ENCODE data around the gene QKI.

DNA sequence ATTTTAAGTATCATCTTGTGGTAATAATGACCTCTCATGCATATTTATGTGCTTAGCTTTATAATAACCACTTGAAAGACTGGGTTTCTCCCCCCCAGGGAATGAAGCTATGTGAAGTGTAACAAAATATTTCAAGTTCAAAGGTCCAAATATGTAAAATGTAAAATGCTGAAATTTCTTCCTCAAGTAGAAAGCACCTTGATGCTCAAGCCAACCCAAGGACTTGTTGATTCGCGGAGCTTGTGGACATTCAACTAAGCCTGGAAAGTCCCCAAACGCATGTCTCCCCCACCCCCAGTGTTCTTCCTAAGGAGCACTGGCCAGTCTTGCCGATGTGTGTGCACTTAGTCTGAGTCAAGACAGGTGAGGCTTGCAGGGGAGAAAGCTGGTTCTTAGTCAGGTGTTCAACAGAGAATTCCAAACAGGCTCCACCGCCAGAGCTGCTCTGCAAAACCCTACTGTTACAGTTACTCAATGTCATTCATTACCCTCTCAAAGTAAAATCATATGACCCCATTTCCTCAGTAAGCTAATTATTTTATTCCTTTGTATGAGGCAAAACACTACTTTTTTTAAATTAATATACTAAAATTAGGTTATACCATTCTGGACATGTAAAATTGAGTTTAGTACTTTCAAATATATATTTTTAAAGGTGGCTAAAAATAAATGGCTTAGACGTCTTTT is 46.9 kb upstream of the QKI start:
- TF ChIP-seq, protein P1, sequence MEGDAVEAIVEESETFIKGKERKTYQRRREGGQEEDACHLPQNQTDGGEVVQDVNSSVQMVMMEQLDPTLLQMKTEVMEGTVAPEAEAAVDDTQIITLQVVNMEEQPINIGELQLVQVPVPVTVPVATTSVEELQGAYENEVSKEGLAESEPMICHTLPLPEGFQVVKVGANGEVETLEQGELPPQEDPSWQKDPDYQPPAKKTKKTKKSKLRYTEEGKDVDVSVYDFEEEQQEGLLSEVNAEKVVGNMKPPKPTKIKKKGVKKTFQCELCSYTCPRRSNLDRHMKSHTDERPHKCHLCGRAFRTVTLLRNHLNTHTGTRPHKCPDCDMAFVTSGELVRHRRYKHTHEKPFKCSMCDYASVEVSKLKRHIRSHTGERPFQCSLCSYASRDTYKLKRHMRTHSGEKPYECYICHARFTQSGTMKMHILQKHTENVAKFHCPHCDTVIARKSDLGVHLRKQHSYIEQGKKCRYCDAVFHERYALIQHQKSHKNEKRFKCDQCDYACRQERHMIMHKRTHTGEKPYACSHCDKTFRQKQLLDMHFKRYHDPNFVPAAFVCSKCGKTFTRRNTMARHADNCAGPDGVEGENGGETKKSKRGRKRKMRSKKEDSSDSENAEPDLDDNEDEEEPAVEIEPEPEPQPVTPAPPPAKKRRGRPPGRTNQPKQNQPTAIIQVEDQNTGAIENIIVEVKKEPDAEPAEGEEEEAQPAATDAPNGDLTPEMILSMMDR (IDR thresholded peaks at IDR 0.05; ENCODE audit: insufficient read depth, low read length), result no peak
- no peak for TF ChIP-seq POLR2AphosphoS5 (IDR thresholded peaks at IDR 0.05; ENCODE audit: low read depth)
- TF ChIP-seq, protein P2, sequence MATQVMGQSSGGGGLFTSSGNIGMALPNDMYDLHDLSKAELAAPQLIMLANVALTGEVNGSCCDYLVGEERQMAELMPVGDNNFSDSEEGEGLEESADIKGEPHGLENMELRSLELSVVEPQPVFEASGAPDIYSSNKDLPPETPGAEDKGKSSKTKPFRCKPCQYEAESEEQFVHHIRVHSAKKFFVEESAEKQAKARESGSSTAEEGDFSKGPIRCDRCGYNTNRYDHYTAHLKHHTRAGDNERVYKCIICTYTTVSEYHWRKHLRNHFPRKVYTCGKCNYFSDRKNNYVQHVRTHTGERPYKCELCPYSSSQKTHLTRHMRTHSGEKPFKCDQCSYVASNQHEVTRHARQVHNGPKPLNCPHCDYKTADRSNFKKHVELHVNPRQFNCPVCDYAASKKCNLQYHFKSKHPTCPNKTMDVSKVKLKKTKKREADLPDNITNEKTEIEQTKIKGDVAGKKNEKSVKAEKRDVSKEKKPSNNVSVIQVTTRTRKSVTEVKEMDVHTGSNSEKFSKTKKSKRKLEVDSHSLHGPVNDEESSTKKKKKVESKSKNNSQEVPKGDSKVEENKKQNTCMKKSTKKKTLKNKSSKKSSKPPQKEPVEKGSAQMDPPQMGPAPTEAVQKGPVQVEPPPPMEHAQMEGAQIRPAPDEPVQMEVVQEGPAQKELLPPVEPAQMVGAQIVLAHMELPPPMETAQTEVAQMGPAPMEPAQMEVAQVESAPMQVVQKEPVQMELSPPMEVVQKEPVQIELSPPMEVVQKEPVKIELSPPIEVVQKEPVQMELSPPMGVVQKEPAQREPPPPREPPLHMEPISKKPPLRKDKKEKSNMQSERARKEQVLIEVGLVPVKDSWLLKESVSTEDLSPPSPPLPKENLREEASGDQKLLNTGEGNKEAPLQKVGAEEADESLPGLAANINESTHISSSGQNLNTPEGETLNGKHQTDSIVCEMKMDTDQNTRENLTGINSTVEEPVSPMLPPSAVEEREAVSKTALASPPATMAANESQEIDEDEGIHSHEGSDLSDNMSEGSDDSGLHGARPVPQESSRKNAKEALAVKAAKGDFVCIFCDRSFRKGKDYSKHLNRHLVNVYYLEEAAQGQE (IDR thresholded peaks at IDR 0.05; ENCODE audit: insufficient replicate concordance, low read depth), result no peak
- no peak for TF ChIP-seq GABPA (IDR thresholded peaks at IDR 0.05; ENCODE audit: low read depth)

Data from HL-60 (cell line).